Panc1 (cell line): ENCODE measurements around the gene MOB2. TPM values are rescaled to one million over a fixed set of nuclear protein-coding genes. Genes with fewer than 3 reads are reported as not detected.

Source experiments
- ATAC-seq: fragments of 200-7000 bp; cut with Tn5 transposase; 2 replicates; pipeline ENCODE4 v1.9.1; 2020; ENCODE audit warnings: mild to moderate bottlenecking, moderate library complexity
- BruUV-seq: library from RNA; stranded (reverse); fragments of 400-500 nt; replicated peaks from 2 replicates; lab custom pipeline; 2021; lab: Mats Ljungman, UMichigan
- CTCF ChIA-PET: fragments of 300-600 bp; sonication (Branson Sonifier 250); formaldehyde crosslinking; loops from one replicate; lab custom pipeline; 2022; ENCODE audit warnings: antibody characterized with exemption; lab: Charles Lee
- POLR2A ChIA-PET: fragments of 300-600 bp; sonication (Branson Sonifier 250); formaldehyde crosslinking; loops from one replicate; lab custom pipeline; 2022; ENCODE audit warnings: antibody characterized with exemption; lab: Charles Lee
- DNase-seq: peaks from one replicate; pipeline ENCODE4 v3.0.0-alpha.2; 2010; ENCODE audit warnings: low read depth, low spot score
- H3K27ac ChIP-seq: 2 replicates; pipeline ENCODE4 v1.5.1; 2011; ENCODE audit warnings: mild to moderate bottlenecking, low read length, inconsistent platforms
- H3K27me3 ChIP-seq: fragments of 200-500 bp; sonication (Bioruptor generic); 2 replicates; pipeline ENCODE4 v1.6.0; 2014; ENCODE audit warnings: low read length, inconsistent platforms; ENCODE audit not compliant: control insufficient read depth, insufficient read depth
- H3K36me3 ChIP-seq: fragments of 200-500 bp; sonication (Bioruptor generic); 2 replicates; pipeline ENCODE4 v1.5.1; 2014; ENCODE audit warnings: inconsistent platforms, mild to moderate bottlenecking, low read length, moderate library complexity; ENCODE audit not compliant: control insufficient read depth, insufficient read depth
- H3K4me1 ChIP-seq: 2 replicates; pipeline ENCODE4 v1.5.1; 2011; ENCODE audit warnings: inconsistent platforms, mild to moderate bottlenecking, low read length, moderate library complexity; ENCODE audit not compliant: control insufficient read depth, insufficient read depth
- H3K4me3 ChIP-seq, 2 experiments: 2 replicates each; pipeline ENCODE4 v1.5.1; 2011 to 2012; ENCODE audit warnings: low read depth in 2 of 2, low read length in 2 of 2, mild to moderate bottlenecking in 2 of 2, inconsistent platforms in 1 of 2, moderate library complexity in 1 of 2
- H3K9me3 ChIP-seq: fragments of 200-500 bp; sonication (Bioruptor generic); 2 replicates; pipeline ENCODE4 v1.5.1; 2014; ENCODE audit warnings: low read depth, mild to moderate bottlenecking, inconsistent platforms, low read length, moderate library complexity; ENCODE audit not compliant: control insufficient read depth, insufficient read depth
- POLR2AphosphoS5 ChIP-seq: IDR thresholded peaks from 2 replicates; pipeline ENCODE4 v1.6.1; 2012; ENCODE audit warnings: mild to moderate bottlenecking, low read depth, low read length, moderate library complexity
- SIN3A ChIP-seq: IDR thresholded peaks from 2 replicates; pipeline ENCODE4 v1.6.1; 2012; ENCODE audit warnings: low read depth, mild to moderate bottlenecking, low read length, moderate library complexity, borderline replicate concordance; ENCODE audit not compliant: insufficient read depth
- TCF7L2 ChIP-seq: IDR thresholded peaks from 2 replicates; pipeline ENCODE4 v1.6.1; 2011; ENCODE audit warnings: mild to moderate bottlenecking, low read depth, low read length, inconsistent platforms
- in situ Hi-C: cut with HindIII; loops from 2 replicates; pipeline ENCODE4 v1.10.0; 2016; ENCODE audit warnings: low sequenced_read_pairs, low pct_unique_long_range_greater_than_20kb
- intact Hi-C: fragments of 100-400 bp; cut with micrococcal nuclease; formaldehyde crosslinking; loops from one replicate; pipeline ENCODE4 v1.10.0; 2022; ENCODE audit not compliant: unreplicated experiment
- total RNA-seq: library from RNA; stranded (reverse); gene quantifications from one replicate; pipeline ENCODE4 v1.2.1, GENCODE V29; 2021; ENCODE audit not compliant: unreplicated experiment
- TF ChIP-seq, protein P1 (sequence below), 2 experiments: IDR thresholded peaks; 2 replicates each; pipeline ENCODE4 v1.6.1; 2011 to 2012; ENCODE audit warnings: low read depth in 2 of 2, control low read depth in 1 of 2, low read length in 1 of 2, mild to moderate bottlenecking in 1 of 2, moderate library complexity in 1 of 2; ENCODE audit not compliant: insufficient read depth in 1 of 2
- TF ChIP-seq, protein P2 (sequence below): fragments of 450-650 bp; IDR thresholded peaks from 2 replicates; pipeline ENCODE4 v1.5.1; 2017; ENCODE audit warnings: mild to moderate bottlenecking

Gene MOB2
- total RNA-seq, 1 experiment from 2014 or later = 51.2 TPM

GRCh38 chr11:1438967-1439330 lies 47.6 kb downstream of the MOB2 start:
- CTCF ChIA-PET = no interaction called here
- ATAC-seq (peak; percentile 3), DNase-seq (no peak)
- no peaks in the 10 kb centered on the region for H3K27me3 ChIP-seq
- no peaks in the 10 kb centered on the region for H3K9me3 ChIP-seq
- intact Hi-C loops (no loop called here), in situ Hi-C loops (no loop called here)
- peak overlapping the region; percentile 8; the same call in 1 of the 2 replicates for H3K27ac ChIP-seq
- H3K36me3 ChIP-seq = no peaks in the 10 kb centered on the region
- TF ChIP-seq, protein P1, sequence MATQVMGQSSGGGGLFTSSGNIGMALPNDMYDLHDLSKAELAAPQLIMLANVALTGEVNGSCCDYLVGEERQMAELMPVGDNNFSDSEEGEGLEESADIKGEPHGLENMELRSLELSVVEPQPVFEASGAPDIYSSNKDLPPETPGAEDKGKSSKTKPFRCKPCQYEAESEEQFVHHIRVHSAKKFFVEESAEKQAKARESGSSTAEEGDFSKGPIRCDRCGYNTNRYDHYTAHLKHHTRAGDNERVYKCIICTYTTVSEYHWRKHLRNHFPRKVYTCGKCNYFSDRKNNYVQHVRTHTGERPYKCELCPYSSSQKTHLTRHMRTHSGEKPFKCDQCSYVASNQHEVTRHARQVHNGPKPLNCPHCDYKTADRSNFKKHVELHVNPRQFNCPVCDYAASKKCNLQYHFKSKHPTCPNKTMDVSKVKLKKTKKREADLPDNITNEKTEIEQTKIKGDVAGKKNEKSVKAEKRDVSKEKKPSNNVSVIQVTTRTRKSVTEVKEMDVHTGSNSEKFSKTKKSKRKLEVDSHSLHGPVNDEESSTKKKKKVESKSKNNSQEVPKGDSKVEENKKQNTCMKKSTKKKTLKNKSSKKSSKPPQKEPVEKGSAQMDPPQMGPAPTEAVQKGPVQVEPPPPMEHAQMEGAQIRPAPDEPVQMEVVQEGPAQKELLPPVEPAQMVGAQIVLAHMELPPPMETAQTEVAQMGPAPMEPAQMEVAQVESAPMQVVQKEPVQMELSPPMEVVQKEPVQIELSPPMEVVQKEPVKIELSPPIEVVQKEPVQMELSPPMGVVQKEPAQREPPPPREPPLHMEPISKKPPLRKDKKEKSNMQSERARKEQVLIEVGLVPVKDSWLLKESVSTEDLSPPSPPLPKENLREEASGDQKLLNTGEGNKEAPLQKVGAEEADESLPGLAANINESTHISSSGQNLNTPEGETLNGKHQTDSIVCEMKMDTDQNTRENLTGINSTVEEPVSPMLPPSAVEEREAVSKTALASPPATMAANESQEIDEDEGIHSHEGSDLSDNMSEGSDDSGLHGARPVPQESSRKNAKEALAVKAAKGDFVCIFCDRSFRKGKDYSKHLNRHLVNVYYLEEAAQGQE (IDR thresholded peaks at IDR 0.05; ENCODE audit: insufficient read depth in 1 of 2, low read depth in 2 of 2, low read length in 1 of 2) = no peak
- TF ChIP-seq, protein P2, sequence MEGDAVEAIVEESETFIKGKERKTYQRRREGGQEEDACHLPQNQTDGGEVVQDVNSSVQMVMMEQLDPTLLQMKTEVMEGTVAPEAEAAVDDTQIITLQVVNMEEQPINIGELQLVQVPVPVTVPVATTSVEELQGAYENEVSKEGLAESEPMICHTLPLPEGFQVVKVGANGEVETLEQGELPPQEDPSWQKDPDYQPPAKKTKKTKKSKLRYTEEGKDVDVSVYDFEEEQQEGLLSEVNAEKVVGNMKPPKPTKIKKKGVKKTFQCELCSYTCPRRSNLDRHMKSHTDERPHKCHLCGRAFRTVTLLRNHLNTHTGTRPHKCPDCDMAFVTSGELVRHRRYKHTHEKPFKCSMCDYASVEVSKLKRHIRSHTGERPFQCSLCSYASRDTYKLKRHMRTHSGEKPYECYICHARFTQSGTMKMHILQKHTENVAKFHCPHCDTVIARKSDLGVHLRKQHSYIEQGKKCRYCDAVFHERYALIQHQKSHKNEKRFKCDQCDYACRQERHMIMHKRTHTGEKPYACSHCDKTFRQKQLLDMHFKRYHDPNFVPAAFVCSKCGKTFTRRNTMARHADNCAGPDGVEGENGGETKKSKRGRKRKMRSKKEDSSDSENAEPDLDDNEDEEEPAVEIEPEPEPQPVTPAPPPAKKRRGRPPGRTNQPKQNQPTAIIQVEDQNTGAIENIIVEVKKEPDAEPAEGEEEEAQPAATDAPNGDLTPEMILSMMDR = no peak
- no peak for TF ChIP-seq TCF7L2
- no peak for TF ChIP-seq SIN3A
- H3K4me3 ChIP-seq = no peak overlapping the region
- POLR2A ChIA-PET = no interaction called here
- BruUV-seq = no TSS peak
- peaks cover 42% of the 10 kb centered on the region for H3K4me1 ChIP-seq

DNA sequence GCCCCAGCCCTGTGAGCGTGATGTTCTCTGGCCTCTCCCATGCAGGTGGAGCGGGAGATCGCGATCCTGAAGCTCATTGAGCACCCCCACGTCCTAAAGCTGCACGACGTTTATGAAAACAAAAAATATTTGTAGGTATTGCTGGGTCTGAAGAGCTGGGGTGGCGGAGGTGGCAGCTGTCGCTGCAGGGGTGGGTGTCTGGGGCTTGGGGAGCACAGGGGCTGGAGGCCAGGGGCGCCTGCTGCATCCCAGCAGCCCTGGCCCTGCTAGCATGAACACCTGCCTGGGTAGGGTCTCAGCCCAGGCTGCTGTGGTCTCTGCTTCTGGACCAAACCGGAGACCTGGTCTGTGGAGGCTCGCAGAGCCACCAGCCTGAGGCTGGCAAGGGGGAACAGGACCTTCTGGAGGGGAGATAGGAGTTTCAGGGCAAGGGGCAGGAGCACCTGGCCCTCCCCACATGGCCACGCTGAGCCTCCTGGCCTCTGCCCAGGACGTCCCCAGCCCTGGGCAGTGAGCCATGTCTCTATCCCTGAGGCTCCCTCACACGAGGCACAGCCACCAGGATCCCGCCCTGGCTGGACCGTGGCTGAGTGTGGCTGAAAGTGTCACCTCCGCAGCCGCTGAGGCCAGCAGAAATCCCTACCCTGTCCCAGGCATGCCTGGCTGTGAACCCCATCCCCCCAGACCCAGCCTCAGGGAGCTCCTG lies 48.2 kb downstream of the MOB2 start:
- H3K4me1 ChIP-seq = peaks cover 46% of the 10 kb centered on the region
- TF ChIP-seq, protein P1 (IDR thresholded peaks at IDR 0.05; ENCODE audit: insufficient read depth in 1 of 2, low read depth in 2 of 2, low read length in 1 of 2) = peak in 1 of 2 experiments; percentile 47; a peak in 1 of 4 replicates
- no peak for TF ChIP-seq POLR2AphosphoS5
- ATAC-seq (peak; percentile 10), DNase-seq (no peak)
- ChIA-PET CTCF (interaction anchor here (0.6 kb wide), 3 partner anchors 154 to 209 kb away, joined by 5 to 9 read pairs (median 5); no protein-coding TSS in a partner anchor), POLR2A (no interaction called here)
- H3K36me3 ChIP-seq = no peaks in the 10 kb centered on the region
- no peak overlapping the region for H3K4me3 ChIP-seq
- H3K27me3 ChIP-seq = no peaks in the 10 kb centered on the region
- intact Hi-C loops (no loop called here), in situ Hi-C loops (no loop called here)
- H3K9me3 ChIP-seq = no peaks in the 10 kb centered on the region
- BruUV-seq = no TSS peak
- H3K27ac ChIP-seq = peak overlapping the region; percentile 41
